RWPE1 (cell line): ENCODE results near the gene PRR7.

Experiments used
- CTCF ChIA-PET: fragments of 350-600 bp; sonication (Branson Sonifier 250); formaldehyde crosslinking; extraction: SDS; loops from one replicate; lab custom pipeline; 2021; lab: Yijun Ruan, JAX
- POLR2A ChIA-PET: fragments of 400-600 bp; formaldehyde crosslinking; extraction: SDS; loops from one replicate; lab custom pipeline; 2020; ENCODE audit warnings: antibody characterized with exemption; ENCODE audit not compliant: low non-redundant PET; lab: Yijun Ruan, JAX
- DNase-seq: peaks from one replicate; pipeline ENCODE4 v3.0.0; 2012; ENCODE audit warnings: low spot score
- H3K27ac ChIP-seq: fragments of 450-650 bp; 2 replicates; pipeline ENCODE4 v1.5.1; 2017
- CTCF ChIP-seq: fragments of 450-650 bp; conservative IDR thresholded peaks from 2 replicates; pipeline ENCODE4 v1.5.1; 2017; ENCODE audit warnings: low read depth, mild to moderate bottlenecking

Gene PRR7

GRCh38 chr5:177440211-177440989, 6.2 kb upstream of the PRR7 start:
- TF ChIP-seq CTCF: no peak
- ChIA-PET CTCF (interaction anchor here (0.6 to 12.5 kb wide), 5 partner anchors 11 to 122 kb away, joined by 3 to 148 read pairs (median 4); no protein-coding TSS in a partner anchor), POLR2A (no interaction called here)
- peak overlapping the region; percentile 88 for H3K27ac ChIP-seq
- no peak for DNase-seq

GRCh38 chr5:177440990-177441780, 5.4 kb upstream of the PRR7 start:
- CTCF ChIA-PET: interaction anchor here (0.6 to 12.5 kb wide), 5 partner anchors 11 to 123 kb away, joined by 3 to 148 read pairs (median 4); no protein-coding TSS in a partner anchor

GRCh38 chr5:177442066-177442826, 4.4 kb upstream of the PRR7 start:
- no peak for TF ChIP-seq CTCF
- DNase-seq: no peak
- ChIA-PET CTCF (interaction anchor here (1.4 to 12.5 kb wide), 2 partner anchors 13 to 39 kb away, joined by 5 to 148 read pairs; no protein-coding TSS in a partner anchor), POLR2A (interaction anchor here (0.6 to 1.3 kb wide), 2 partner anchors 16 to 138 kb away, joined by 3 to 5 read pairs; partner anchors contain the start of genes GRK6, PRELID1 and RAB24)
- peak overlapping the region; percentile 88 for H3K27ac ChIP-seq

More at GRCh38 chr5:177440990-177441780, 5.4 kb upstream of the PRR7 start:
- POLR2A ChIA-PET: interaction anchor here (0.6 to 1.3 kb wide), 2 partner anchors 15 to 137 kb away, joined by 3 to 5 read pairs; partner anchors contain the start of genes GRK6, PRELID1 and RAB24
- H3K27ac ChIP-seq: peak overlapping the region; percentile 88
- DNase-seq: no peak
- no peak for TF ChIP-seq CTCF

GRCh38 chr5:177443144-177443983, 3.2 kb upstream of the PRR7 start:
- no peak for TF ChIP-seq CTCF
- ChIA-PET POLR2A (interaction anchor here (0.6 kb wide), 1 partner anchor 33 kb away, joined by 3 read pairs; no protein-coding TSS in a partner anchor), CTCF (interaction anchor here (1.0 to 12.5 kb wide), 5 partner anchors 11 to 53 kb away, joined by 3 to 148 read pairs (median 4); partner anchors contain the start of gene GRK6)
- H3K27ac ChIP-seq: peak overlapping the region; percentile 88
- DNase-seq: no peak
